ENCODE measurements around the gene COLEC11.

Gene COLEC11

GRCh38 chr2:3553946-3554345, 41.0 kb upstream of the COLEC11 start:
- Histone ChIP-seq H3K4me1 (ENCODE audit: insufficient read depth, low read length, severe bottlenecking) (peaks cover 17% of the 10 kb centered on the region), H3K9me2 (ENCODE audit: low read depth, low read length) (no peaks in the 10 kb centered on the region), H3F3A (ENCODE audit: insufficient read depth, low read length) (no peaks in the 10 kb centered on the region), H3K9me3 (ENCODE audit: low read length) (no peaks in the 10 kb centered on the region), H3K27me3 (ENCODE audit: insufficient read depth, low read length) (no peaks in the 10 kb centered on the region), H3K9ac (ENCODE audit: low read length) (no peak overlapping the region), H3K4me3 (ENCODE audit: low read depth, low read length, poor library complexity, severe bottlenecking) (no peak overlapping the region), H3K4me2 (ENCODE audit: low read length) (no peak overlapping the region), H3K36me3 (ENCODE audit: insufficient read depth, low read length) (peaks cover 74% of the 10 kb centered on the region), H3K79me2 (ENCODE audit: insufficient read depth, low read length) (peaks cover 14% of the 10 kb centered on the region), H2AFZ (ENCODE audit: low read length) (no peak overlapping the region), H4K20me1 (ENCODE audit: insufficient read depth, low read length) (no peaks in the 10 kb centered on the region), H3K27ac (ENCODE audit: low read depth, low read length, poor library complexity, severe bottlenecking) (no peak overlapping the region)
- TF ChIP-seq, protein P1, sequence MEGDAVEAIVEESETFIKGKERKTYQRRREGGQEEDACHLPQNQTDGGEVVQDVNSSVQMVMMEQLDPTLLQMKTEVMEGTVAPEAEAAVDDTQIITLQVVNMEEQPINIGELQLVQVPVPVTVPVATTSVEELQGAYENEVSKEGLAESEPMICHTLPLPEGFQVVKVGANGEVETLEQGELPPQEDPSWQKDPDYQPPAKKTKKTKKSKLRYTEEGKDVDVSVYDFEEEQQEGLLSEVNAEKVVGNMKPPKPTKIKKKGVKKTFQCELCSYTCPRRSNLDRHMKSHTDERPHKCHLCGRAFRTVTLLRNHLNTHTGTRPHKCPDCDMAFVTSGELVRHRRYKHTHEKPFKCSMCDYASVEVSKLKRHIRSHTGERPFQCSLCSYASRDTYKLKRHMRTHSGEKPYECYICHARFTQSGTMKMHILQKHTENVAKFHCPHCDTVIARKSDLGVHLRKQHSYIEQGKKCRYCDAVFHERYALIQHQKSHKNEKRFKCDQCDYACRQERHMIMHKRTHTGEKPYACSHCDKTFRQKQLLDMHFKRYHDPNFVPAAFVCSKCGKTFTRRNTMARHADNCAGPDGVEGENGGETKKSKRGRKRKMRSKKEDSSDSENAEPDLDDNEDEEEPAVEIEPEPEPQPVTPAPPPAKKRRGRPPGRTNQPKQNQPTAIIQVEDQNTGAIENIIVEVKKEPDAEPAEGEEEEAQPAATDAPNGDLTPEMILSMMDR (IDR thresholded peaks at IDR 0.05; ENCODE audit: low read length), result no peak
- TF ChIP-seq EZH2 (IDR thresholded peaks at IDR 0.05; ENCODE audit: borderline replicate concordance, low read length), result no peak

DNA sequence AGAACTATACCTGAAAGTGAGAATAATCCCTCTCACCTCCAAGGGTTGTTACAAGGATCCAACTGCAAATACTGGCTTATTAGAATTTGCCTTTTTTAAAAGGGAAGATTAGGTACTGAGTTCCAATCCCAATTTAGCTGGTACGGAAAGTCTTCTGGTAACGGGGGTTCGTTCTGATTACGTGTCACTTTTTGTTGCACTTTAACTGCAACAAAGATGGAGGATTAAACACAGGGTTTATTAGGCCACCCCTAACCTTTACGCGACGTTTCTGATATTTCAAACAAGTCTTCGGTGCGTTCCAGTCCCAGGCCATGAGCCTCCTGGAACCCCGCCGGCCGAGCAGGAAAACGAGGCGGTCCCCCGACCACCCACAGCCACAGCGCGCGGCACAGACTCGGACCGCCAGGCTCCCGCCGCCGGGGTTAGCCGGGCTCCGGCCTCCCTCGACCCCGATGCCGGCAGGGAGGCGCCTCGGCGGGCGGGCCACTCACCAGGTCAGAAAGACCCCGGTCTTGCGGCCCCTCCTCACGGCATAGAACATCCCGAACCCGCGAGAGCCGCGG, 37.2 kb upstream of the COLEC11 start:
- H3K27me3 ChIP-seq (ENCODE audit: insufficient read depth, low read length), result no peaks in the 10 kb centered on the region
- peaks cover 38% of the 10 kb centered on the region for H3K36me3 ChIP-seq (ENCODE audit: insufficient read depth, low read length)
- H3F3A ChIP-seq (ENCODE audit: insufficient read depth, low read length), result peaks cover 2% of the 10 kb centered on the region; the same call in 1 of the 2 replicates
- H3K9me2 ChIP-seq (ENCODE audit: low read depth, low read length), result no peaks in the 10 kb centered on the region
- peak overlapping the region; percentile 89 for H3K9ac ChIP-seq (ENCODE audit: low read length)
- H2AFZ ChIP-seq (ENCODE audit: low read length), result no peak overlapping the region
- H4K20me1 ChIP-seq (ENCODE audit: insufficient read depth, low read length), result no peaks in the 10 kb centered on the region
- peak overlapping the region; percentile 84 for H3K4me3 ChIP-seq (ENCODE audit: low read depth, low read length, poor library complexity, severe bottlenecking)
- H3K9me3 ChIP-seq (ENCODE audit: low read length), result no peaks in the 10 kb centered on the region
- H3K4me1 ChIP-seq (ENCODE audit: insufficient read depth, low read length, severe bottlenecking), result peaks cover 27% of the 10 kb centered on the region
- peak overlapping the region; percentile 88 for H3K4me2 ChIP-seq (ENCODE audit: low read length)
- TF ChIP-seq EZH2 (IDR thresholded peaks at IDR 0.05; ENCODE audit: borderline replicate concordance, low read length), result no peak
- TF ChIP-seq, protein P1 (IDR thresholded peaks at IDR 0.05; ENCODE audit: low read length), result no peak
- peaks cover 14% of the 10 kb centered on the region for H3K79me2 ChIP-seq (ENCODE audit: insufficient read depth, low read length)
- no peak overlapping the region for H3K27ac ChIP-seq (ENCODE audit: low read depth, low read length, poor library complexity, severe bottlenecking)

DNA sequence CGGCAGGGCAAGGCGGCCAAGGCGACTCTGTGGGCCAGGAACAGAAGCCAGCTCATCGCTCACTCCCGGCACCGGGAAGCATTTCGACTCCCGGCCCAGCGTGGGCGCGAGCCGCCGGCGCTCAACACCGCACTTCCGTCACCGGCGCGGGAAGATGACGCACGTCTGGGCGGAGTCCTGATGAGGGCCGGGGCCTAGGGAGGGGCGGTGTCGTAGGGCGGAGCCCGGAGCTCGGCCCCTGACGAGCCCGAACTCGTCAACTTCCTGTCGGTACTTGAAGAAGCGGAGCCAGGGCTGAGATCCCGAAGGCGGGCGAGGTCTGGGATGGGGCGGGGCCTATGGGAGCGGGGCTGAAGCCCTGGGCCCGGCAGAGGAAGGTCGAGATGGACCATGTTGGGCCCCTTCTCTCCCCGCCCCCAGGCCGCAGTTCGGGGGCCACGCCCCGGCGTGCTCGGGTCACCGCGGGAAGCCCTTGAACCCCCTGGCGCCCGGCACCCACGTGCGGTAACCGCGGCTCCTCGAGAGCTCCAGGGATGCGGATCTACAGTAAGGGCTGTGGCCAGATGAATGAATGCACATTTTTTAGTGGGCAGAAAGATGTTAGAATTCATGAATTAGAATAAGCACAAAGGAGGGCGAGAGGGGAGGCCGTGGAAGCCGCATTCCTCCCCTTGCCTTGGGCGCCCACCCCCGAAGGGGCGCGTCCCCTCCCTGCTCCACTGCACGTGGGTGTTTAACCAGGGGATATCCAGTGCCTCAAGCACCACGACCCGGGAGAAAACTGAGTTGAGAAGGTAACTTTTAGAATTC, 36.5 kb upstream of the COLEC11 start, which contains the start of gene RNASEH1:
Gene RNASEH1, minus strand, starts transcription at position 129 of the 810 bp plus-strand sequence. Its CDS starts 73 bp downstream, at position 56.
- Histone ChIP-seq H3K27ac (ENCODE audit: low read depth, low read length, poor library complexity, severe bottlenecking) (peak within 1 kb of the TSS; percentile 91), H3K36me3 (ENCODE audit: insufficient read depth, low read length) (peaks cover 34% of the 10 kb centered on the region), H3K9me3 (ENCODE audit: low read length) (no peaks in the 10 kb centered on the region), H4K20me1 (ENCODE audit: insufficient read depth, low read length) (no peaks in the 10 kb centered on the region), H3K79me2 (ENCODE audit: insufficient read depth, low read length) (peaks cover 14% of the 10 kb centered on the region), H3K9ac (ENCODE audit: low read length) (peak within 1 kb of the TSS; percentile 89), H2AFZ (ENCODE audit: low read length) (no peak within 1 kb of the TSS), H3K27me3 (ENCODE audit: insufficient read depth, low read length) (no peaks in the 10 kb centered on the region), H3K4me2 (ENCODE audit: low read length) (peak within 1 kb of the TSS; percentile 91), H3K4me1 (ENCODE audit: insufficient read depth, low read length, severe bottlenecking) (peaks cover 34% of the 10 kb centered on the region), H3K9me2 (ENCODE audit: low read depth, low read length) (no peaks in the 10 kb centered on the region), H3K4me3 (ENCODE audit: low read depth, low read length, poor library complexity, severe bottlenecking) (peak within 1 kb of the TSS; percentile 84), H3F3A (ENCODE audit: insufficient read depth, low read length) (peaks cover 7% of the 10 kb centered on the region; the same call in 1 of the 2 replicates)
- TF ChIP-seq EZH2 (IDR thresholded peaks at IDR 0.05; ENCODE audit: borderline replicate concordance, low read length), result no peak
- TF ChIP-seq, protein P1 (IDR thresholded peaks at IDR 0.05; ENCODE audit: low read length), result no peak

Data from OCI-LY1 (cell line).